Measurements from ENCODE around the gene UNG.
"Not testable (repeated sequence)": the region's sequence is repeated elsewhere in the genome, so short reads cannot be mapped to it uniquely, and the experiment has no call there.

UNG gene

GRCh38 chr12:109097435-109098182 lies at the start of gene UNG:
TSS of gene UNG (plus strand) at chr12:109097597. CDS start at chr12:109097680, 83 bp downstream.
- DNase-seq = peak; percentile 87

- DNase-seq = not testable (repeated sequence)
Observed at GRCh38 chr12:109048706-109049105, 48.7 kb upstream of the UNG start.

GRCh38 chr12:109049794-109050193 lies 47.6 kb upstream of the UNG start:
- not testable (repeated sequence) for DNase-seq

GRCh38 chr12:109052097-109052413 lies 45.3 kb upstream of the UNG start:
- no peak for DNase-seq

GRCh38 chr12:109052414-109053323 lies 44.7 kb upstream of the UNG start, which contains the start of gene USP30:
TSS of gene USP30 (plus strand) at chr12:109052576. CDS start at chr12:109052679, 103 bp downstream.
- peak; percentile 67 for DNase-seq

- DNase-seq = no peak
Observed at GRCh38 chr12:109053382-109054123, 43.8 kb upstream of the UNG start.

GRCh38 chr12:109054124-109054513 lies 43.3 kb upstream of the UNG start:
- not testable (repeated sequence) for DNase-seq

GRCh38 chr12:109054520-109054919 lies 42.9 kb upstream of the UNG start:
- no peak for DNase-seq

- DNase-seq = no peak
Observed at GRCh38 chr12:109056891-109057290, 40.5 kb upstream of the UNG start.

- DNase-seq = no peak
Observed at GRCh38 chr12:109057376-109057775, 40.0 kb upstream of the UNG start.

- DNase-seq = no peak
Observed at GRCh38 chr12:109058773-109059172, 38.6 kb upstream of the UNG start.

GRCh38 chr12:109064143-109064542 lies 33.3 kb upstream of the UNG start:
- DNase-seq = no peak

GRCh38 chr12:109065154-109065852 lies 32.1 kb upstream of the UNG start:
- no peak for DNase-seq

- DNase-seq = no peak
Observed at GRCh38 chr12:109065853-109066193, 31.6 kb upstream of the UNG start.

- DNase-seq = no peak
Observed at GRCh38 chr12:109069307-109070271, 27.8 kb upstream of the UNG start.

- DNase-seq = no peak
Observed at GRCh38 chr12:109074866-109075265, 22.5 kb upstream of the UNG start.

GRCh38 chr12:109082751-109083150 lies 14.6 kb upstream of the UNG start:
- no peak for DNase-seq

GRCh38 chr12:109084425-109084824 lies 13.0 kb upstream of the UNG start:
- no peak for DNase-seq

GRCh38 chr12:109085590-109085989 lies 11.8 kb upstream of the UNG start:
- no peak for DNase-seq

- no peak for DNase-seq
Observed at GRCh38 chr12:109087250-109087649, 10.1 kb upstream of the UNG start.

- DNase-seq = no peak
Observed at GRCh38 chr12:109088818-109089217, 8.6 kb upstream of the UNG start.

GRCh38 chr12:109089683-109090082 lies 7.7 kb upstream of the UNG start:
- no peak for DNase-seq

Measured in NCI-H446 treated with DMSO at 0.1 percent for 48 hours (cell line).